Measurements from ENCODE around the gene GTF2H4. TPM values are rescaled to one million over a fixed set of nuclear protein-coding genes. Genes with fewer than 3 reads are reported as not detected.

Gene GTF2H4
- total RNA-seq, 2 donors from 2014 or later, result 0.66 to 27.2 TPM

- H3K36me3 ChIP-seq (replicated peaks in 1 of 2; ENCODE audit: insufficient read depth in 1 of 2, low read depth in 2 of 2), result no peaks in the 10 kb centered on the region
- 71 to 78% methylated on average over 8 of the region's 8 CpGs for WGBS, 2 donors
- no peak for ATAC-seq
- H3K4me3 ChIP-seq, result no peak overlapping the region
- TF ChIP-seq CTCF (IDR thresholded peaks at IDR 0.05) (no peak), POLR2A (IDR thresholded peaks at IDR 0.05) (no peak)
- H3K27ac ChIP-seq, result peak overlapping the region; percentile 90 to 95 (median 94)
- H3K27me3 ChIP-seq, result no peaks in the 10 kb centered on the region
- intact Hi-C loops (cut with DNase I), result no loop called here
- H3K4me1 ChIP-seq, result peaks cover 42% of the 10 kb centered on the region
- no peak for DNase-seq
- no peaks in the 10 kb centered on the region for H3K9me3 ChIP-seq
These were observed 4.9 kb downstream of the GTF2H4 start for GRCh38 chr6:30912746-30913520.

- intact Hi-C loops (cut with DNase I), result no loop called here
- WGBS, 2 donors, result 3 to 5% methylated on average over 6 to 31 of the region's 31 CpGs
- peak overlapping the region; percentile 90 to 95 (median 94) for H3K27ac ChIP-seq
- H3K27me3 ChIP-seq, result no peaks in the 10 kb centered on the region
- peak overlapping the region in 1 of 2 donors; percentile 23 for H3K4me3 ChIP-seq
- H3K9me3 ChIP-seq, result no peaks in the 10 kb centered on the region
- no peak for ATAC-seq
- peaks cover 39% of the 10 kb centered on the region for H3K4me1 ChIP-seq
- H3K36me3 ChIP-seq (replicated peaks in 1 of 2; ENCODE audit: insufficient read depth in 1 of 2, low read depth in 2 of 2), result no peaks in the 10 kb centered on the region
- no peak for DNase-seq
- TF ChIP-seq CTCF (IDR thresholded peaks at IDR 0.05), result no peak
- TF ChIP-seq POLR2A (IDR thresholded peaks at IDR 0.05), result no peak
These were observed 5.7 kb downstream of the GTF2H4 start for GRCh38 chr6:30913721-30914075.

GRCh38 chr6:30914076-30914853 lies 6.3 kb downstream of the GTF2H4 start, which contains the start of gene VARS2:
TSS of gene VARS2 (plus strand) at chr6:30914238. CDS start at chr6:30914837, 599 bp downstream.
- Histone ChIP-seq H3K4me1 (peaks cover 33% of the 10 kb centered on the region), H3K27me3 (no peaks in the 10 kb centered on the region), H3K4me3 (peak within 1 kb of the TSS; percentile 23 to 25), H3K36me3 (replicated peaks in 1 of 2; ENCODE audit: insufficient read depth in 1 of 2, low read depth in 2 of 2) (no peaks in the 10 kb centered on the region), H3K27ac (peak within 1 kb of the TSS; percentile 90 to 95 (median 94)), H3K9me3 (no peaks in the 10 kb centered on the region)
- intact Hi-C loops (cut with DNase I), result no loop called here
- peak; percentile 96 to 97 (median 96) for DNase-seq
- 1% methylated on average over 11 to 52 of the region's 52 CpGs for WGBS, 2 donors
- peak; percentile 95 for ATAC-seq
- TF ChIP-seq POLR2A (IDR thresholded peaks at IDR 0.05), result peak; percentile 91 to 93 (median 91)
- TF ChIP-seq CTCF (IDR thresholded peaks at IDR 0.05), result peak; percentile 34 to 73 (median 50)

- TF ChIP-seq POLR2A (IDR thresholded peaks at IDR 0.05), result no peak
- TF ChIP-seq CTCF (IDR thresholded peaks at IDR 0.05), result no peak
- Histone ChIP-seq H3K9me3 (no peaks in the 10 kb centered on the region), H3K27ac (peak overlapping the region; percentile 90 to 95 (median 94)), H3K4me1 (peaks cover 32% of the 10 kb centered on the region), H3K36me3 (replicated peaks in 1 of 2; ENCODE audit: insufficient read depth in 1 of 2, low read depth in 2 of 2) (no peaks in the 10 kb centered on the region), H3K4me3 (peak overlapping the region in 1 of 2 donors; percentile 25), H3K27me3 (no peaks in the 10 kb centered on the region)
- 21 to 23% methylated on average over 17 of the region's 17 CpGs for WGBS, 2 donors
- ATAC-seq, result no peak
- DNase-seq, result no peak
- intact Hi-C loops (cut with DNase I), result no loop called here
These were observed 7.0 kb downstream of the GTF2H4 start for GRCh38 chr6:30914854-30915590.
